Esophagus muscularis mucosa (tissue), 4 donors: ENCODE results near the gene ZC3HAV1. TPM values are rescaled to one million over a fixed set of nuclear protein-coding genes. Genes with fewer than 3 reads are reported as not detected.

Source experiments
- DNase-seq: peaks from one replicate; pipeline ENCODE4 v3.0.0-alpha.2; 2017; ENCODE audit errors: extremely low spot score
- H3K27ac ChIP-seq, 4 donors: fragments of 200-600 bp; sonication (generic); replicated peaks in 1 of 4; 1 replicate in 3 of 4; 2 replicates in 1 of 4; pipeline ENCODE4 v1.5.1; 2016 to 2019; ENCODE audit warnings: mild to moderate bottlenecking in 1 of 4
- H3K27me3 ChIP-seq, 4 donors: fragments of 200-600 bp; sonication (generic); one replicate each; pipeline versions ENCODE4 v1.5.1 to v1.6.0; 2016 to 2019
- H3K36me3 ChIP-seq, 4 donors: fragments of 200-600 bp; sonication (generic); one replicate each; pipeline ENCODE4 v1.5.1; 2016 to 2019
- H3K4me1 ChIP-seq, 4 donors: fragments of 200-600 bp; sonication (generic); one replicate each; pipeline ENCODE4 v1.5.1; 2016 to 2019
- H3K4me3 ChIP-seq, 4 donors: fragments of 200-600 bp; sonication (generic); 1 replicate in 2 of 4; 2 replicates in 2 of 4; pipeline ENCODE4 v1.5.1; 2016 to 2019; ENCODE audit warnings: mild to moderate bottlenecking in 4 of 4, moderate library complexity in 1 of 4
- H3K9me3 ChIP-seq, 4 donors: fragments of 200-600 bp; sonication (generic); 1 replicate in 3 of 4; 2 replicates in 1 of 4; pipeline ENCODE4 v1.5.1; 2016 to 2019
- EP300 ChIP-seq: sonication (generic); formaldehyde crosslinking; IDR thresholded peaks from one replicate; pipeline ENCODE4 v1.6.1; 2017; ENCODE audit warnings: antibody characterized with exemption
- POLR2A ChIP-seq: fragments of 450-650 bp; IDR thresholded peaks from one replicate; pipeline ENCODE4 v1.6.1; 2017; ENCODE audit warnings: antibody characterized with exemption, moderate library complexity, mild to moderate bottlenecking, low read depth
- POLR2AphosphoS5 ChIP-seq, 2 donors: sonication (generic); formaldehyde crosslinking; IDR thresholded peaks; one replicate each; pipeline ENCODE4 v1.6.1; 2017; ENCODE audit warnings: antibody characterized with exemption in 2 of 2
- WGBS: methylation state at CpG from one replicate; pipeline ENCODE4 v1.1.5; 2018; 5-methylcytosine and 5-hydroxymethylcytosine counted together
- intact Hi-C: fragments of 100-400 bp; cut with DNase I; formaldehyde crosslinking; loops from one replicate; pipeline ENCODE4 v1.15.1; 2023
- total RNA-seq, 4 donors: library from RNA; depleted of rRNA; stranded (reverse); fragments of >200 nt; gene quantifications; one replicate each; pipeline versions ENCODE4 v1.1.0 to v1.2.1, GENCODE V29; 2016
- TF ChIP-seq, protein P1 (sequence below), 3 experiments: fragments of 200-600 bp in 2 of 3; fragments of 450-650 bp in 1 of 3; sonication (generic) in 2 of 3; IDR thresholded peaks; one replicate each; pipeline ENCODE4 v1.5.1; 2017 to 2019; ENCODE audit warnings: antibody characterized with exemption in 3 of 3, mild to moderate bottlenecking in 2 of 3, moderate library complexity in 1 of 3

The ZC3HAV1 gene
- total RNA-seq, 4 donors from 2014 or later = 23.7 to 29.5 (median 27.6) TPM

DNA sequence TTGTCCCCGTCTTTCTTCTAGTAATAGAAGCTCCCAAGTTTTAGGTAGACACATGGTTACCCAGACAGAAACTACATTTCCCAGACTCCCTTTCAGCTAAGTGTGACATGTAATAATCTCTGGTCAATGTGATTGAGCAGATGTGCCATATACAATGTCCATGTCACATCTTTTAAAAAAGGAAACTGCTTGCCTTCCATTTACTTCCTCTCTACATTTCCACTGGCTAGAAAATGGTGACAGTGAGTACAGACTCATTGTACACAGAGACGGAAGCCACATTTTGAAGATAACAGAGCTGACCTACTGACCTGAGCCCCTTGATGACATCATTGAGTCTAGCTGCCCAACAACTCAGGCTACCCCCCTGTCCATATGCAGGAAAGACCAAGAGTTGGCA, 21.3 kb downstream of the ZC3HAV1 start:
- Histone ChIP-seq H3K4me3 (no peak overlapping the region), H3K27me3 (no peaks in the 10 kb centered on the region), H3K36me3 (peaks cover 6 to 64% (median 51%) of the 10 kb centered on the region in 4 donors), H3K4me1 (peaks cover 0 to 12% (median 5%) of the 10 kb centered on the region in 4 donors), H3K27ac (no peak overlapping the region), H3K9me3 (no peaks in the 10 kb centered on the region)
- 98% methylated on average over 2 of the region's 2 CpGs for WGBS
- TF ChIP-seq POLR2AphosphoS5 (IDR thresholded peaks at IDR 0.05) (no peak), POLR2A (no peak), EP300 (no peak)
- TF ChIP-seq, protein P1, sequence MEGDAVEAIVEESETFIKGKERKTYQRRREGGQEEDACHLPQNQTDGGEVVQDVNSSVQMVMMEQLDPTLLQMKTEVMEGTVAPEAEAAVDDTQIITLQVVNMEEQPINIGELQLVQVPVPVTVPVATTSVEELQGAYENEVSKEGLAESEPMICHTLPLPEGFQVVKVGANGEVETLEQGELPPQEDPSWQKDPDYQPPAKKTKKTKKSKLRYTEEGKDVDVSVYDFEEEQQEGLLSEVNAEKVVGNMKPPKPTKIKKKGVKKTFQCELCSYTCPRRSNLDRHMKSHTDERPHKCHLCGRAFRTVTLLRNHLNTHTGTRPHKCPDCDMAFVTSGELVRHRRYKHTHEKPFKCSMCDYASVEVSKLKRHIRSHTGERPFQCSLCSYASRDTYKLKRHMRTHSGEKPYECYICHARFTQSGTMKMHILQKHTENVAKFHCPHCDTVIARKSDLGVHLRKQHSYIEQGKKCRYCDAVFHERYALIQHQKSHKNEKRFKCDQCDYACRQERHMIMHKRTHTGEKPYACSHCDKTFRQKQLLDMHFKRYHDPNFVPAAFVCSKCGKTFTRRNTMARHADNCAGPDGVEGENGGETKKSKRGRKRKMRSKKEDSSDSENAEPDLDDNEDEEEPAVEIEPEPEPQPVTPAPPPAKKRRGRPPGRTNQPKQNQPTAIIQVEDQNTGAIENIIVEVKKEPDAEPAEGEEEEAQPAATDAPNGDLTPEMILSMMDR (IDR thresholded peaks at IDR 0.05) = no peak
- intact Hi-C loops = no loop called here
- DNase-seq = no peak

DNA sequence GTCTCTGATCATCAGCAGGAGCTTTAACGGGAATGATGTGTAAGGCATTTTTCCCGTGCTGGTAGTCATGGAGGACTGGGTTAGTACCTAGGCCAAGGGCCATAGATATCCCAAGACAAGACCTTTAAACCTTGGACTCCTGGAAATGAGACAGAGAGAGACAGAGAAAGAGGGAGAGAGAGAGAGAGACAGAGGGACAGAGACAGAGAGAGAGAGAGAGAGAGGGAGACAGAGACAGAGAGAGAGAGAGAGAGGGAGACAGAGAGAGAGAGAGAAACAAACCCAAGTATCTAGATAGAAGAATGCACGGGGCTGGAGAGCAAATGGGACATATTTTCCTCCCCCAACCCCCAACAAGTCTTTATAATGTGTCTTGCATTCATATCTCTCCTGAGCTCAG, 22.3 kb downstream of the ZC3HAV1 start:
- Histone ChIP-seq H3K36me3 (peaks cover 14 to 73% (median 59%) of the 10 kb centered on the region in 4 donors), H3K4me3 (no peak overlapping the region), H3K4me1 (peaks cover 0 to 7% (median 3%) of the 10 kb centered on the region in 4 donors), H3K27ac (no peak overlapping the region), H3K9me3 (no peaks in the 10 kb centered on the region), H3K27me3 (no peaks in the 10 kb centered on the region)
- WGBS = 92% methylated on average over 3 of the region's 3 CpGs
- no peak for DNase-seq
- intact Hi-C loops = no loop called here
- TF ChIP-seq, protein P1 (IDR thresholded peaks at IDR 0.05) = no peak

DNA sequence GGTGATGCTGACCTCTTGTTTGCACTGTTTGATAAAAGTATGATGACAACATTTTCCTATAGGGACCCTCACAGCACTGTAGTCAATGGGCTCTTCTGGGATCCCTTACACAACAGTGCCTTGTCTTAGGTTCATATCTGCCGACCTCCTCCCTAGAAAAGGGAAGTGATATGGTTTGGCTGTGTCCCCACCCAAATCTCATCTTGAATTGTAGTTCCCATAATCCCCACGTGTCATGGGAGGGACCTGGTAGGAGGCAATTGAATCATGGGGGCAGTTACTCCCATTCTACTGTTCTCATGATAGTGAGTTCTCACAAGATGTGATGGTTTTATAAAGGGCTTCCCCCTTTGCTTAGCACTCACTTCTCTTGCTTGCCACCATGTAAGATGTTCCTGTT, 23.1 kb downstream of the ZC3HAV1 start:
- Histone ChIP-seq H3K4me1 (peaks cover 0 to 6% (median 0%) of the 10 kb centered on the region in 4 donors), H3K27me3 (no peaks in the 10 kb centered on the region), H3K4me3 (no peak overlapping the region), H3K27ac (no peak overlapping the region), H3K36me3 (peaks cover 18 to 81% (median 63%) of the 10 kb centered on the region in 4 donors), H3K9me3 (no peaks in the 10 kb centered on the region)
- TF ChIP-seq POLR2AphosphoS5 (IDR thresholded peaks at IDR 0.05) (no peak), EP300 (no peak)
- TF ChIP-seq, protein P1 (IDR thresholded peaks at IDR 0.05) = no peak
- no peak for DNase-seq
- intact Hi-C loops = no loop called here
- WGBS = 84% methylated on average over 2 of the region's 2 CpGs

DNA sequence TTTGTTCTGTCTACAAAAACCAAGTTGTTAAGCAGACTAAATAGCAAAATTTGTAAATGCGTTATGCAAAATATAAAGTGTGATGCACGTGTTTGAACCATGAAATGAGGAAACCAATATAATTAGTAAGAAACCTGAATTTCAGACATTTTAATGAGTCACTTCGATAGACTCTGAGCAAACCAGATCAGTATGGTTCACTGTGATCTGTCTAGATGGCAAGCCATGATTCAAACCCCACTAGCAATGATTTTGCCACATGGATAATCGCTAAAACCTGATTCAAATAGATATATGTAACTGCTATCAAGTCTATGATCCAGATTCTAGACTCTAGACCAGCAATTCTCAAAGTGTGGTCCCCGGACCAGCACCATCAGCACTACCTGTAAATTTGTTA, 24.8 kb downstream of the ZC3HAV1 start:
- H3K9me3 ChIP-seq = no peaks in the 10 kb centered on the region
- no peak overlapping the region for H3K4me3 ChIP-seq
- peaks cover 25 to 97% (median 77%) of the 10 kb centered on the region in 4 donors for H3K36me3 ChIP-seq
- TF ChIP-seq POLR2A (no peak), POLR2AphosphoS5 (IDR thresholded peaks at IDR 0.05) (no peak), EP300 (no peak)
- TF ChIP-seq, protein P1 (IDR thresholded peaks at IDR 0.05) = no peak
- no peak overlapping the region for H3K27ac ChIP-seq
- H3K27me3 ChIP-seq = no peaks in the 10 kb centered on the region
- no peak for DNase-seq
- H3K4me1 ChIP-seq = peaks cover 0 to 6% (median 1%) of the 10 kb centered on the region in 4 donors
- WGBS = 92% methylated on average over 5 of the region's 5 CpGs
- intact Hi-C loops = no loop called here

DNA sequence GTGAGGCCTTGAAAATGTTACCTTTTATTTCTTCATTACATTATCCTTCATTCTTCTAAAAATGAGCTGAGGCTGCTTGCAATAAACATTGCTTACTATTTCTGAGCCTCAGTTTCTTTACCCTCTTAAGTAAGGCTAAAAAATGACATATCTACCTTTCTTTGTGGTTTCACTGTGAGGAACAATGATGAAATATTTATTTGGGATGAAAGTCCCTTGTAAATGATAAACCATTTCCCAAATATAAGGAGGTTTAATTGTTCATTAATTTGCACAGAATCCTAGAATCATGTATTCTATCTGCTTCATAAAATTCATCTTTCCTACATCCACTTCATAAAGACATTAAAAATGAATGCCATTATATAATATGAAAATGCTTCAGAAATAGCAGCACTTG, 27.9 kb downstream of the ZC3HAV1 start:
- TF ChIP-seq EP300 = no peak
- no peak for TF ChIP-seq POLR2A
- TF ChIP-seq, protein P1 (IDR thresholded peaks at IDR 0.05) = no peak
- TF ChIP-seq POLR2AphosphoS5 (IDR thresholded peaks at IDR 0.05) = no peak
- intact Hi-C loops = no loop called here
- H3K27ac ChIP-seq = no peak overlapping the region
- H3K4me3 ChIP-seq = no peak overlapping the region
- no peak for DNase-seq
- no peaks in the 10 kb centered on the region for H3K9me3 ChIP-seq
- H3K36me3 ChIP-seq = peaks cover 40 to 97% (median 88%) of the 10 kb centered on the region in 4 donors
- H3K27me3 ChIP-seq = no peaks in the 10 kb centered on the region
- peaks cover 0 to 6% (median 1%) of the 10 kb centered on the region in 4 donors for H3K4me1 ChIP-seq
